ENCODE results near the gene NFAT5.
A peak's percentile ranks its signal among the peaks of the same experiment; 100 is the strongest.

NFAT5 gene

GRCh38 chr16:69593751-69594255 is 28.0 kb downstream of the NFAT5 start:
- no peaks in the 10 kb centered on the region for H3K27me3 ChIP-seq (ENCODE audit: control insufficient read depth in 5 of 5, insufficient read depth in 4 of 5, low read length in 5 of 5)
- H3K36me3 ChIP-seq (ENCODE audit: control insufficient read depth in 5 of 5, insufficient read depth in 5 of 5, low read length in 5 of 5): peaks cover 0 to 2% (median 0%) of the 10 kb centered on the region in 5 donors
- peaks cover 0 to 5% (median 0%) of the 10 kb centered on the region in 5 donors for H3K4me1 ChIP-seq (ENCODE audit: control insufficient read depth in 5 of 5, insufficient read depth in 5 of 5, low read length in 5 of 5)
- H3K9me3 ChIP-seq (ENCODE audit: control insufficient read depth in 5 of 5, low read length in 5 of 5): no peaks in the 10 kb centered on the region
- H3K27ac ChIP-seq (ENCODE audit: low read depth, low read length): no peak overlapping the region
- H3K9ac ChIP-seq (ENCODE audit: low read length in 5 of 5): no peak overlapping the region
- H3K4me3 ChIP-seq (ENCODE audit: low read depth in 1 of 5, low read length in 5 of 5): no peak overlapping the region

GRCh38 chr16:69595127-69596036 is 29.6 kb downstream of the NFAT5 start:
- H3K4me1 ChIP-seq (ENCODE audit: control insufficient read depth in 5 of 5, insufficient read depth in 5 of 5, low read length in 5 of 5): peaks cover 0 to 8% (median 0%) of the 10 kb centered on the region in 5 donors

GRCh38 chr16:69596801-69597200 is 31.0 kb downstream of the NFAT5 start:
- H3K9me3 ChIP-seq (ENCODE audit: control insufficient read depth in 5 of 5, low read length in 5 of 5): no peaks in the 10 kb centered on the region
- H3K27me3 ChIP-seq (ENCODE audit: control insufficient read depth in 5 of 5, insufficient read depth in 4 of 5, low read length in 5 of 5): no peaks in the 10 kb centered on the region
- peaks cover 0 to 8% (median 0%) of the 10 kb centered on the region in 5 donors for H3K4me1 ChIP-seq (ENCODE audit: control insufficient read depth in 5 of 5, insufficient read depth in 5 of 5, low read length in 5 of 5)
- H3K36me3 ChIP-seq (ENCODE audit: control insufficient read depth in 5 of 5, insufficient read depth in 5 of 5, low read length in 5 of 5): peaks cover 0 to 2% (median 0%) of the 10 kb centered on the region in 5 donors
- no peak overlapping the region for H3K4me3 ChIP-seq (ENCODE audit: low read depth in 1 of 5, low read length in 5 of 5)
- H3K9ac ChIP-seq (ENCODE audit: low read length in 5 of 5): no peak overlapping the region
- no peak overlapping the region for H3K27ac ChIP-seq (ENCODE audit: low read depth, low read length)

More at GRCh38 chr16:69595127-69596036, 29.6 kb downstream of the NFAT5 start:
- peaks cover 0 to 2% (median 0%) of the 10 kb centered on the region in 5 donors for H3K36me3 ChIP-seq (ENCODE audit: control insufficient read depth in 5 of 5, insufficient read depth in 5 of 5, low read length in 5 of 5)
- no peak overlapping the region for H3K4me3 ChIP-seq (ENCODE audit: low read depth in 1 of 5, low read length in 5 of 5)
- H3K9ac ChIP-seq (ENCODE audit: low read length in 5 of 5): peak overlapping the region in 1 of 5 donors; percentile 39
- no peak overlapping the region for H3K27ac ChIP-seq (ENCODE audit: low read depth, low read length)
- H3K9me3 ChIP-seq (ENCODE audit: control insufficient read depth in 5 of 5, low read length in 5 of 5): no peaks in the 10 kb centered on the region
- no peaks in the 10 kb centered on the region for H3K27me3 ChIP-seq (ENCODE audit: control insufficient read depth in 5 of 5, insufficient read depth in 4 of 5, low read length in 5 of 5)

DNA sequence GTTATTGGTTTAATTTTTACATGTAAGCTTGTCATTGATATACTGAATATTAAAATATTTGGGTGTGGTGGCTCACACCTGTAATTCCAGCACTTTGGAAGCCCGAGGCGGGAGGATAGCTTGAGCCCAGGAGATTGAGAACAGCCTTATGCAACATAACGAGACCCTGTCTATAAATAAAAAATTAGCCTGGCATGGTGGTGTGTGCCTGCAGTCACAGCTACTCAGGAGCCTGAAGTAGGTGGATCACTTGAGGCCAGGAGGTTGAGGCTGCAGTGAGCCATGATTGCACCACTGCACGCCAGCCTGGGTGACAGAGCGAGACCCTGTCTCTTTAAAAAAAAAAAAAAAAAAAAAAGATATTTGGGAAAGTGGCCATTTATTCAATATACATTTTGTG is 32.3 kb downstream of the NFAT5 start:
- Histone ChIP-seq H3K9me3 (ENCODE audit: control insufficient read depth in 5 of 5, low read length in 5 of 5) (no peaks in the 10 kb centered on the region), H3K9ac (ENCODE audit: low read length in 5 of 5) (no peak overlapping the region), H3K27me3 (ENCODE audit: control insufficient read depth in 5 of 5, insufficient read depth in 4 of 5, low read length in 5 of 5) (no peaks in the 10 kb centered on the region), H3K4me3 (ENCODE audit: low read depth in 1 of 5, low read length in 5 of 5) (no peak overlapping the region), H3K36me3 (ENCODE audit: control insufficient read depth in 5 of 5, insufficient read depth in 5 of 5, low read length in 5 of 5) (peaks cover 0 to 2% (median 0%) of the 10 kb centered on the region in 5 donors), H3K27ac (ENCODE audit: low read depth, low read length) (no peak overlapping the region), H3K4me1 (ENCODE audit: control insufficient read depth in 5 of 5, insufficient read depth in 5 of 5, low read length in 5 of 5) (peaks cover 0 to 8% (median 0%) of the 10 kb centered on the region in 5 donors)

- H3K4me3 ChIP-seq (ENCODE audit: low read depth in 1 of 5, low read length in 5 of 5): no peak overlapping the region
- no peaks in the 10 kb centered on the region for H3K27me3 ChIP-seq (ENCODE audit: control insufficient read depth in 5 of 5, insufficient read depth in 4 of 5, low read length in 5 of 5)
- H3K27ac ChIP-seq (ENCODE audit: low read depth, low read length): no peak overlapping the region
- no peaks in the 10 kb centered on the region for H3K9me3 ChIP-seq (ENCODE audit: control insufficient read depth in 5 of 5, low read length in 5 of 5)
- no peak overlapping the region for H3K9ac ChIP-seq (ENCODE audit: low read length in 5 of 5)
- peaks cover 0 to 8% (median 0%) of the 10 kb centered on the region in 5 donors for H3K4me1 ChIP-seq (ENCODE audit: control insufficient read depth in 5 of 5, insufficient read depth in 5 of 5, low read length in 5 of 5)
- peaks cover 0 to 2% (median 0%) of the 10 kb centered on the region in 5 donors for H3K36me3 ChIP-seq (ENCODE audit: control insufficient read depth in 5 of 5, insufficient read depth in 5 of 5, low read length in 5 of 5)
Observed at GRCh38 chr16:69599731-69600130, 34.0 kb downstream of the NFAT5 start.

DNA sequence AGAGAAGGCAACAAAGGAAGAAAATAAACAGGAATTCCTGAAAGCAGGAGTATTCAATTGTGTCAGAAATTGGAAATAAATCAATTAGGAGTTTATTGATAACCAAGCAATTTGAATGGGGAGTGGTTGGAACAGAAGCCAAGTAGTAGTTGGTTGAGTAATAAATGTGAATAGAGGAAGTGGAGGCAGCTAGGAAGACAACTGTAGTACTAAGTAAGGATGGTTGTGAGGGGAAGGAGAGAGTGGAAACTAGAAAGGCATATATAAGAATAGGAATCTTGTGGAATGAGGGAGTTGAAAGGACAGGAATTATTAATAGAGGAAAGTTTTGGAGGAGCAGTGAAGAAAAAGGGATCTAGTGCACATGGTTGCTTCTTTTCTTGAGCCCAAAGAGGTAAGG is 34.4 kb downstream of the NFAT5 start:
- no peaks in the 10 kb centered on the region for H3K27me3 ChIP-seq (ENCODE audit: control insufficient read depth in 5 of 5, insufficient read depth in 4 of 5, low read length in 5 of 5)
- no peak overlapping the region for H3K9ac ChIP-seq (ENCODE audit: low read length in 5 of 5)
- no peak overlapping the region for H3K4me3 ChIP-seq (ENCODE audit: low read depth in 1 of 5, low read length in 5 of 5)
- no peak overlapping the region for H3K27ac ChIP-seq (ENCODE audit: low read depth, low read length)
- H3K4me1 ChIP-seq (ENCODE audit: control insufficient read depth in 5 of 5, insufficient read depth in 5 of 5, low read length in 5 of 5): peaks cover 0 to 6% (median 0%) of the 10 kb centered on the region in 5 donors
- H3K36me3 ChIP-seq (ENCODE audit: control insufficient read depth in 5 of 5, insufficient read depth in 5 of 5, low read length in 5 of 5): peaks cover 0 to 2% (median 0%) of the 10 kb centered on the region in 5 donors
- H3K9me3 ChIP-seq (ENCODE audit: control insufficient read depth in 5 of 5, low read length in 5 of 5): no peaks in the 10 kb centered on the region

- Histone ChIP-seq H3K9ac (ENCODE audit: low read length in 5 of 5) (no peak overlapping the region), H3K4me3 (ENCODE audit: low read depth in 1 of 5, low read length in 5 of 5) (no peak overlapping the region), H3K4me1 (ENCODE audit: control insufficient read depth in 5 of 5, insufficient read depth in 5 of 5, low read length in 5 of 5) (peaks cover 0 to 3% (median 0%) of the 10 kb centered on the region in 5 donors)
Observed at GRCh38 chr16:69601250-69601649, 35.5 kb downstream of the NFAT5 start.

DNA sequence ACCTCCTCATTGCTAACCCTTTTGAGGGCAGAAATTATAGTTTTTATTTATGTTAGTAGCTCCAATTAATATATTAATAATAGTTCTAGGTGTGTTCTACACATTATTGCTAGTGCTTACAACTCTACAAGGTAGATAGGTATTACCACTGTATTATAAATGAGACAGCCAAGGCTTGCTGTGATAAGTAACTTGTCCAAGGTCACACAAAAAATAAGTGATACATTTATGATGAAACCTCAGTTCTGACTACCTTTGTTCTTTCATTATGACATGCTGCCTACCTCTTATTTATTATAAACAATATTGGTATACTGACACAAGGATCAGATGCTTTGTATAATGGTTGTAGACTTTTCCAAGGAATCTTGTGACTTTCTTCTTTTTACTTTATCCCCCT is 41.2 kb downstream of the NFAT5 start:
- Histone ChIP-seq H3K36me3 (ENCODE audit: control insufficient read depth in 5 of 5, insufficient read depth in 5 of 5, low read length in 5 of 5) (peaks cover 0 to 3% (median 0%) of the 10 kb centered on the region in 5 donors), H3K4me3 (ENCODE audit: low read depth in 1 of 5, low read length in 5 of 5) (no peak overlapping the region), H3K9ac (ENCODE audit: low read length in 5 of 5) (no peak overlapping the region), H3K9me3 (ENCODE audit: control insufficient read depth in 5 of 5, low read length in 5 of 5) (no peaks in the 10 kb centered on the region), H3K27ac (ENCODE audit: low read depth, low read length) (no peak overlapping the region), H3K4me1 (ENCODE audit: control insufficient read depth in 5 of 5, insufficient read depth in 5 of 5, low read length in 5 of 5) (peaks cover 0 to 20% (median 7%) of the 10 kb centered on the region in 5 donors), H3K27me3 (ENCODE audit: control insufficient read depth in 5 of 5, insufficient read depth in 4 of 5, low read length in 5 of 5) (no peaks in the 10 kb centered on the region)

More at GRCh38 chr16:69601250-69601649, 35.5 kb downstream of the NFAT5 start:
- Histone ChIP-seq H3K27me3 (ENCODE audit: control insufficient read depth in 5 of 5, insufficient read depth in 4 of 5, low read length in 5 of 5) (no peaks in the 10 kb centered on the region), H3K27ac (ENCODE audit: low read depth, low read length) (no peak overlapping the region), H3K36me3 (ENCODE audit: control insufficient read depth in 5 of 5, insufficient read depth in 5 of 5, low read length in 5 of 5) (no peaks in the 10 kb centered on the region), H3K9me3 (ENCODE audit: control insufficient read depth in 5 of 5, low read length in 5 of 5) (no peaks in the 10 kb centered on the region)

DNA sequence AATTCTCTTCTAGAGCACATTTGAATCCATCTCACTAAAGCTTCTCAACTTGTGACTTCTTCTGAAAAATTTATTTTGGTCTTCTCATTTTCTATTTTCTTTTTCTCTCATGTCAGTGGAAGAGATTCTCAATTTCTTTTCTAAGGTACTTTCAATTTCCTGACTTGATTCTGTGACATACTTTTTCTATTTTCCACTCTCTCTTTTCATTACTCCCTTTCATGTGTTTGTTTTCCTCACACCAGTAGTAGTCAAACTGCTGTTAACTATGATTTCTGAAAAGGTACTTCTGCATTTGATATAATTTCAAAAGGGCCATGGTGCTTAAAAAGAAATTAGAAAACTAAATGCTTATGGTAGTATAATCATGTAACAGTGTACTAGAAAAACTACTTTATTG is 41.9 kb downstream of the NFAT5 start:
- no peak overlapping the region for H3K9ac ChIP-seq (ENCODE audit: low read length in 5 of 5)
- no peak overlapping the region for H3K27ac ChIP-seq (ENCODE audit: low read depth, low read length)
- no peak overlapping the region for H3K4me3 ChIP-seq (ENCODE audit: low read depth in 1 of 5, low read length in 5 of 5)
- H3K9me3 ChIP-seq (ENCODE audit: control insufficient read depth in 5 of 5, low read length in 5 of 5): no peaks in the 10 kb centered on the region
- peaks cover 0 to 3% (median 0%) of the 10 kb centered on the region in 5 donors for H3K36me3 ChIP-seq (ENCODE audit: control insufficient read depth in 5 of 5, insufficient read depth in 5 of 5, low read length in 5 of 5)
- H3K4me1 ChIP-seq (ENCODE audit: control insufficient read depth in 5 of 5, insufficient read depth in 5 of 5, low read length in 5 of 5): peaks cover 0 to 20% (median 9%) of the 10 kb centered on the region in 5 donors
- no peaks in the 10 kb centered on the region for H3K27me3 ChIP-seq (ENCODE audit: control insufficient read depth in 5 of 5, insufficient read depth in 4 of 5, low read length in 5 of 5)

GRCh38 chr16:69610356-69610755 is 44.6 kb downstream of the NFAT5 start:
- H3K4me3 ChIP-seq (ENCODE audit: low read depth in 1 of 5, low read length in 5 of 5): no peak overlapping the region
- peaks cover 0 to 3% (median 0%) of the 10 kb centered on the region in 5 donors for H3K36me3 ChIP-seq (ENCODE audit: control insufficient read depth in 5 of 5, insufficient read depth in 5 of 5, low read length in 5 of 5)
- no peaks in the 10 kb centered on the region for H3K27me3 ChIP-seq (ENCODE audit: control insufficient read depth in 5 of 5, insufficient read depth in 4 of 5, low read length in 5 of 5)
- no peak overlapping the region for H3K9ac ChIP-seq (ENCODE audit: low read length in 5 of 5)
- H3K9me3 ChIP-seq (ENCODE audit: control insufficient read depth in 5 of 5, low read length in 5 of 5): no peaks in the 10 kb centered on the region
- peak overlapping the region; percentile 20 for H3K27ac ChIP-seq (ENCODE audit: low read depth, low read length)
- peaks cover 0 to 26% (median 16%) of the 10 kb centered on the region in 5 donors for H3K4me1 ChIP-seq (ENCODE audit: control insufficient read depth in 5 of 5, insufficient read depth in 5 of 5, low read length in 5 of 5)

Measured in subcutaneous abdominal adipose tissue (tissue), 5 donors.